ENCODE data around the gene NAA35. TPM values are rescaled to one million over a fixed set of nuclear protein-coding genes. Genes with fewer than 3 reads are reported as not detected.

The NAA35 gene
- total and polyA plus RNA-seq, 2 of the 8 experiments (the other 6 are each of a cell fraction or from before 2014, with no cell fraction given), result 12.9 to 35.2 TPM

DNA sequence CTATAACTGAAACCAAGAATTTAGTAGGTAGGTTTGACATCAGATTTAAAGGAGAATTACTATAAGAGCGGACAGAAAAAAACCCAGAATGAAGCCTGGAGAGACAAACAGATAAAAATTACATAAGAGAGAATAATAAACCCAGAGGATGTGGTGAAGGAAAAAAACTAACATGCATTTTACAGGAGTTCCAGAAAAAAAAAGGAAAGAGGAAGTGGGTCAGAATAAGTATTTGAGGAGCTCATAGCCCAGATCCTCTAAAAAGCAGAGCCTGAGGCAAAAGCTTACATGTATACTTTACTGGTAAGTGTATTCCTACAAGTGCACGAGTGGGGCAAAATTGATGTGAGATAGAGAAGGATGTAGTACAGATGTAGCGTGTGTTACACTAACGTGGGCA is 43.1 kb upstream of the NAA35 start:
- Histone ChIP-seq H3K36me3 (ENCODE audit: control insufficient read depth in 2 of 4, insufficient read depth in 4 of 4, low read length in 3 of 4) (no peaks in the 10 kb centered on the region), H2BK15ac (ENCODE audit: low read length) (no peak overlapping the region), H3K23me2 (ENCODE audit: low read depth, low read length) (no peaks in the 10 kb centered on the region), H2BK12ac (ENCODE audit: low read depth, low read length) (no peak overlapping the region), H2AK5ac (ENCODE audit: low read depth, low read length) (no peak overlapping the region), H3K9me3 (ENCODE audit: insufficient read depth in 2 of 2, low read depth in 1 of 2, low read length in 1 of 2) (no peaks in the 10 kb centered on the region), H3K4me1 (replicated peaks in 1 of 4; ENCODE audit: control insufficient read depth in 3 of 4, insufficient read depth in 4 of 4, low read length in 3 of 4) (no peaks in the 10 kb centered on the region), H3K9ac (replicated peaks in 1 of 4; ENCODE audit: extremely low read depth in 1 of 4, low read depth in 3 of 4, low read length in 3 of 4) (no peak overlapping the region), H2BK5ac (ENCODE audit: low read depth, low read length) (no peak overlapping the region), H3K23ac (ENCODE audit: insufficient read length) (no peak overlapping the region), H2BK20ac (ENCODE audit: low read length) (no peak overlapping the region), H3K4ac (replicated peaks; ENCODE audit: insufficient read length, low read depth, low read length) (no peak overlapping the region), H4K20me1 (replicated peaks in 1 of 2; ENCODE audit: control insufficient read depth in 1 of 2, insufficient read depth in 2 of 2, low read length in 2 of 2) (no peaks in the 10 kb centered on the region), H4K8ac (ENCODE audit: extremely low read depth, insufficient read depth, low read length) (no peak overlapping the region), H3K18ac (ENCODE audit: extremely low read depth, low read length) (no peak overlapping the region), H4K5ac (ENCODE audit: insufficient read length, low read depth, low read length) (no peak overlapping the region), H4K91ac (replicated peaks; ENCODE audit: insufficient read length, low read length) (no peak overlapping the region), H2BK120ac (replicated peaks; ENCODE audit: low read depth, low read length) (no peak overlapping the region), H3K4me3 (ENCODE audit: extremely low read depth in 1 of 4, insufficient read depth in 2 of 4, low read depth in 3 of 4, low read length in 4 of 4) (no peak overlapping the region), H3K14ac (ENCODE audit: insufficient read length) (no peak overlapping the region), H3K4me2 (ENCODE audit: insufficient read depth in 1 of 2, low read depth in 2 of 2, low read length in 2 of 2) (no peak overlapping the region), H2AFZ (ENCODE audit: low read length) (no peak overlapping the region), H3K56ac (replicated peaks; ENCODE audit: insufficient read length, low read depth, low read length) (no peak overlapping the region), H3K27me3 (replicated peaks in 1 of 4; ENCODE audit: control insufficient read depth in 3 of 4, extremely low read depth in 1 of 4, insufficient read depth in 3 of 4, low read length in 3 of 4) (no peaks in the 10 kb centered on the region), H3K79me2 (ENCODE audit: control insufficient read depth in 1 of 2, insufficient read depth in 2 of 2, low read length in 2 of 2) (no peaks in the 10 kb centered on the region), H3K79me1 (ENCODE audit: low read depth, low read length) (no peaks in the 10 kb centered on the region), H3K27ac (ENCODE audit: low read depth, low read length) (no peak overlapping the region)
- CTCF ChIA-PET (ENCODE audit: partially characterized antibody), result interaction anchor here (0.6 to 1.3 kb wide), 2 partner anchors 50 to 72 kb away, joined by 3 read pairs; no protein-coding TSS in a partner anchor
- DNase-seq (ENCODE audit: low read depth in 1 of 2, low spot score in 2 of 2) (no peak), FAIRE-seq (no peak)
- TF ChIP-seq BCL11A (IDR thresholded peaks at IDR 0.05; ENCODE audit: low read depth in 2 of 2, low read length in 2 of 2) (no peak), TAF1 (IDR thresholded peaks at IDR 0.05; ENCODE audit: low read depth, low read length) (no peak), SUZ12 (IDR thresholded peaks at IDR 0.05; ENCODE audit: low read length) (no peak), CHD2 (IDR thresholded peaks at IDR 0.05; ENCODE audit: low read length) (no peak), SRF (IDR thresholded peaks at IDR 0.05; ENCODE audit: low read depth, low read length) (no peak), CHD1 (IDR thresholded peaks at IDR 0.05; ENCODE audit: low read depth, low read length) (no peak), KDM5A (IDR thresholded peaks at IDR 0.05; ENCODE audit: low read length) (no peak), PHF8 (conservative IDR thresholded peaks at IDR 0.05; ENCODE audit: low read depth, low read length) (no peak), GTF2F1 (IDR thresholded peaks at IDR 0.05; ENCODE audit: borderline replicate concordance, low read depth, low read length) (no peak), RFX5 (IDR thresholded peaks at IDR 0.05; ENCODE audit: borderline replicate concordance, low read depth, low read length) (no peak), SIX5 (IDR thresholded peaks at IDR 0.05; ENCODE audit: low read depth, low read length) (no peak), SIN3A (conservative IDR thresholded peaks at IDR 0.05 in 1 of 2, IDR thresholded peaks at IDR 0.05 in 1 of 2; ENCODE audit: low read depth in 1 of 2, low read length in 2 of 2) (no peak), JUN (IDR thresholded peaks at IDR 0.05; ENCODE audit: low read depth, low read length) (no peak), GABPA (IDR thresholded peaks at IDR 0.05; ENCODE audit: borderline replicate concordance, insufficient read depth, low read length) (no peak)
- POLR2A ChIA-PET (ENCODE audit: partially characterized antibody), result no interaction called here
- 97% methylated on average over 4 of the region's 4 CpGs; no CpG with 5 or more reads in 1 of the 2 experiments for WGBS, 2 experiments (ENCODE audit: extremely low coverage in 1 of 2, insufficient coverage in 1 of 2, insufficient read length in 1 of 2, insufficient replicate concordance in 2 of 2, low coverage in 1 of 2, low lambda C conversion rate in 2 of 2, missing lambda C conversion rate in 1 of 2)
